ENCODE results near the gene PALM2AKAP2. TPM values are rescaled to one million over a fixed set of nuclear protein-coding genes. Genes with fewer than 3 reads are reported as not detected.

PALM2AKAP2 gene
- total and polyA plus RNA-seq, 9 of the 15 experiments (the other 6 are each of a cell fraction or from before 2014, with no cell fraction given) = not detected

- in situ Hi-C loops (cut with MboI) = no loop called here
- ChIA-PET CTCF (ENCODE audit: low intra/inter-chr PET ratio) (no interaction called here), POLR2A (no interaction called here)
- Histone ChIP-seq H3K4me3 (no peak overlapping the region), H3K79me2 (ENCODE audit: control insufficient read depth, insufficient read depth, low read length) (no peaks in the 10 kb centered on the region), H3K9ac (ENCODE audit: insufficient read depth in 1 of 2, low read depth in 2 of 2, low read length in 2 of 2) (no peak overlapping the region), H3K4me2 (ENCODE audit: insufficient read depth, low read length) (no peak overlapping the region), H3K27ac (ENCODE audit: extremely low read depth, low read depth, low read length) (no peak overlapping the region), H2AFZ (ENCODE audit: low read depth, low read length) (no peak overlapping the region), H3K36me3 (ENCODE audit: control insufficient read depth, insufficient read depth, low read length) (no peaks in the 10 kb centered on the region), H3K4me1 (replicated peaks in 1 of 2; ENCODE audit: control insufficient read depth in 2 of 2, insufficient read depth in 2 of 2, low read length in 2 of 2) (no peaks in the 10 kb centered on the region), H3K27me3 (ENCODE audit: control insufficient read depth in 2 of 2, insufficient read depth in 2 of 2, low read length in 2 of 2) (no peaks in the 10 kb centered on the region), H4K20me1 (replicated peaks; ENCODE audit: control insufficient read depth, insufficient read depth, low read length) (no peaks in the 10 kb centered on the region), H3K9me1 (ENCODE audit: control insufficient read depth, insufficient read depth, low read length) (no peaks in the 10 kb centered on the region), H3K9me3 (replicated peaks; ENCODE audit: control insufficient read depth, insufficient read depth, low read depth, low read length) (no peaks in the 10 kb centered on the region)
- intact Hi-C loops (cut with micrococcal nuclease) = loop anchor here (5.0 kb wide), 1 partner anchor 49 kb away; no protein-coding TSS in a partner anchor
- FAIRE-seq (no peak), ATAC-seq (no peak), DNase-seq (ENCODE audit: extremely low read depth in 1 of 4, low spot score in 3 of 4) (no peak)
- BruUV-seq (replicated peaks) = no TSS peak
- no peak for TF ChIP-seq TGIF2 (CRISPR knock-in tag; IDR thresholded peaks at IDR 0.05)
- no peak for TF ChIP-seq ARID3A (IDR thresholded peaks at IDR 0.05; ENCODE audit: borderline replicate concordance, low read depth, low read length)
- TF ChIP-seq ARID1B (IDR thresholded peaks at IDR 0.05) = no peak
- no peak for TF ChIP-seq FOXM1 (IDR thresholded peaks at IDR 0.05; ENCODE audit: low read depth)
- TF ChIP-seq FOXM1 (CRISPR knock-in tag; IDR thresholded peaks at IDR 0.05; ENCODE audit: low read depth) = no peak
- TF ChIP-seq SOX6 (IDR thresholded peaks at IDR 0.05) = no peak
- no peak for TF ChIP-seq HLTF (IDR thresholded peaks at IDR 0.05)
- TF ChIP-seq BRF1 (IDR thresholded peaks at IDR 0.05; ENCODE audit: borderline replicate concordance, extremely low read depth, insufficient read length) = no peak
- 0% methylated on average over 1 of the region's 1 CpG for WGBS (ENCODE audit: insufficient coverage, low coverage, missing lambda C conversion rate)
Observed at GRCh38 chr9:109791747-109792146, 11.7 kb downstream of the PALM2AKAP2 start.

All from K562 (cell line).